Activated CD4-positive, alpha-beta T cell treated with anti-CD3 and anti-CD28 coated beads, Interleukin-2, amount 50 U/mL, for 48 hours (primary cell): ENCODE measurements around the gene MAL.

Source experiments
- DNase-seq, 2 experiments: peaks; one replicate each; pipeline ENCODE4 v3.0.0-alpha.2; 2020

Gene MAL

DNA sequence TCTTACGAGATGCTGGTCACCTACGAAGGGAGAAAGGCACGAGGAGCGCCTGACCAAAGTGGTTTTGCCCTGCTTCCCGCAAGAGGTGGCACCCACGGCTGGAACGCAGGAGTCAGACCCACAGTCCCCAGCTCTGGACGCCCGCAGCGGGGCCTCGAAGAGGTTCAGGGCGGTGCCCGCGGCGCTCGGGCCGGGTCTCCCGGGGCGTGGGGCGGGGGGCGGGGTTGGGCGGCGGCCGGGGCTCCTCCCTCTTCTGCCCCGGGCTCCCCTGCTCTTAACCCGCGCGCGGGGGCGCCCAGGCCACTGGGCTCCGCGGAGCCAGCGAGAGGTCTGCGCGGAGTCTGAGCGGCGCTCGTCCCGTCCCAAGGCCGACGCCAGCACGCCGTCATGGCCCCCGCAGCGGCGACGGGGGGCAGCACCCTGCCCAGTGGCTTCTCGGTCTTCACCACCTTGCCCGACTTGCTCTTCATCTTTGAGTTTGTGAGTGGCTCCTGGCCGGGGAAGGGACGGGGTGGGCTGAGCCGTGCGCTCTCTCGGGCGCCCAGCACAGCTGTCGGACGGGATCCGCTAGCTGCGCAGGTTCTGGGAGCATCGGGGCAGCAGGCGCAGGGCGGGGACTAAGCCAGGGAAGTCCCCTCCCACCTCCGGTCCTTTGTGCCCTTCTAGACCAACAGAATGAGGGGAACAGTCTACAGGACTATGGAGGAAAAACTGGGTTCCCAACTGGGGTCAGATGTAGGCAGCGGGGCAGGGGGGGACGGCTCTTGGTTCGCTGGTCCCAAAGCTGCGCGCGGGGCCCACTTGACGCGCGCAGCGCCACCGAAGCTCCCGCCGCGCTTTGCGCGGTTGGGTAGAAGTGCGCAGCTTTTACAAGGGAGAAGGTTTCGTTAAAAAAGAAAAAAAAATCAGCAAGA lies at the start of gene MAL:
Gene MAL, plus strand, starts transcription at position 303 of the 914 bp plus-strand sequence. Its CDS starts 85 bp downstream, at position 388.
- peak; percentile 74 to 78 for DNase-seq

DNA sequence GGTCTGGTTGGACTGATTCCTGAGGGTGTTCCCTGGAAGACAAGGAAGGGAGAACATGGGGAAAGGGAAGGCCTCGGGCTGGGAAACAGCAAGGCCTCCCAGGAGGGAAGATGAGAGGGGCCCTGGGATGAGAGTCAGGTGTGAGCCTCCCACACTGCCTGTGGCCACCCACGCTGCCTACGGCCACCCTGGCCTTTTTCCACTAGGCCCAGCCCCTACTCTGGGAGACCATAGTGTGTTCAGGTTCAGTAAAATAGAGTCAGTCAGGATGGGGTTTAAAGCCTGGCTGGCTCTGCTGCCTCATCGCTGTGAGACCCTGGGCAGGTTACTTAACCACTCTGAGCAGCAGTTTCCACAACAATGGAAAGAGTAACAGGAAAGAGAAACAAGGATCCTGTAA lies 47.7 kb upstream of the MAL start:
- DNase-seq: no peak

DNA sequence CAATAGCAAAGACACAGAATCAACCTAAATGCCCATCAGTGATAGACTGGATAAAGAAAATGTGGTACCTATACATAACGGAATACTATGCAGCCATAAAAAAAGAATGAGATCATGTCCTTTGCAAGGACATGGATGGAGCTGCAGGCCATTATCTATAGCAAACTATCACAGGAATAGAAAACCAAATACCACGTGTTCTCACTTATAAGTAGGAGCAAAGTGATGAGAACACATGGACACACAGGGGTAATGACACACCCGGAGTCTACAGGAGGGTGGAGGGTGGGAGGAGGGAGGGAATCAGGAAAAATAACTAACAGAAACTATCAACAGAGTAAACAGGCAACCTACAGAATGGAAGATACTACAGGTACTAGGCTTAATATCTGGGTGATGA lies 46.6 kb upstream of the MAL start:
- no peak for DNase-seq

DNA sequence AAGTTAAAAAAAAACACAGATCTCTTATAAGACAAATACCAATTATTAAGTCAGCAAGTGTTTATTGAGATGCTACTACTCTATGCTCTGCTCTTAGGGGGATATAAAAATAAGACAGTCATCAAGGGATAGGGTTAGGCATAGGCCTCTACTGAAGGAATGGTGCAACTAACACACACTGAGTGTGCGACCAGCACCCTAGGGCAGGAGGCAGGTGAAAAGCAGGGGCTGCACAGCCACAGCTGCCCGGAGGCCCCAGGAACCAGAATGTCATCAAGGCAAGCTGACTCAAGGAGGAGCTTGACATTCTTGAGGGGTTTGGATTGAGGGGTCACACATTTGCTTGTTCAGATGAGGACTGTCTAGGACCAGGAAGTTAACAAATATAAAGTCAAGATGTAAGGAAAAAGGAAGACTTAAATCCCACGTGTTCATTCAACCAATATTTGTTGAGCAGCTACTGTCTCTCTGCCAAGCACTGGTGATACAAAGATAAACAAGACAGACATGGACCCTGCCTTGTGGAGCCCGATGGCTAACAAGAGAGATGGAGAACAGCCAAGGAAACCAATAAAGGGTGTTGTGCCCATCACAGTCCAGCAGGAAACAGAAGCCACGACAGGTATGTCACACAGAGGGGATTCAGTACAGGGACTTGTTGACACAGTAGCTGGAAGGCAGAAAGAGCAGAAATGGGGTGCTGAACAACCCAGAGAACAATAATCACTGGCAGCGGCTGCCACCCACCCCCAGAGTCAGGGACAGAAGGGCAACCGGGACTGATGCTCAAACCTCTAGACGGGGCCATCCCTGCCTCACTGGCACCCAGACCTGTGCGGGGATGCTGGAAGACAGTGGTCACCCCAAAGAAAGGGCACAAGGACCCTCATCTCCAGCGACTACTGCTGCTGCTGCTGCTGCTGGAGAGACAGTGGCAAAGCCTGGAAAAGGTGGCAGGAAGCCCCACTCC lies 45.8 kb upstream of the MAL start:
- no peak for DNase-seq

DNA sequence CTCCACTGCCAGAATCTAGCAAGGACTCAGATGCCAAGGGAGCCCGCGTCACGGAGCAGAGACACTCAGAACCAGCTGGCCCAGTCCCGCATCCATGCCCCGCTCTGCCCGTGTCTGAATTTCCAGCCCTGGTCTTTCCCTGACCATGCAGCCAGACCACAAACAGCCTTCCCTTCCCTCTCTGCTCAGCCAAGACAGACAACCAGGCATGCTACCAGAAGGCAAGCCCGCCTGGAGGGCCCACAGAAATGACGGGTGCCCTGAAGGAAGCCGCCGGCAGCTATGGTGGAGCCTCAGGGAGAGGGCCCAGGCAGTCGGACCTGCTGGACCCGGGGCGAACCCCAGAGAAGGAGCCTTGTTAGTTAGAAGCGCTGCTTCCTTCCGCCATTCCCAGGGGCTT lies 45.1 kb upstream of the MAL start:
- no peak for DNase-seq

DNA sequence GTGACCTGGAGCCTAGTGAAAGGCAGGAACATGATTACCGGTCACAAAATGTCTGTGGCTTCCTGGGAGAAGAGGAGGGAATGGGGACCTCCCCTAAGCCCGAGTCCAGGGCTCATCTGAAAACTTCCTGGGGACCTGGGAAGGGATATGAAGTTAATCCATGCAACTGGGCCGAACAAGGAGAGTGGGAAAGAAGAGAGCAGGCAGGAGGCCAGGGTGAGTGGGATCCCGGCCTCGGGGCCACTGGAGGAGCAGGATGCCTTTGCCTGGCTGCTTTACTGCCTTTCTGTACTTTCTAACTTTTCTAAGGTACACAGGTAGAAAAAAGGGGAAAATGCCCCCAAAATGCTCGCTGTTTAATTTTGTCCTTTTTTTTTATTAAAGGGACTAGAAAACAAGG lies 43.4 kb upstream of the MAL start:
- DNase-seq: no peak

DNA sequence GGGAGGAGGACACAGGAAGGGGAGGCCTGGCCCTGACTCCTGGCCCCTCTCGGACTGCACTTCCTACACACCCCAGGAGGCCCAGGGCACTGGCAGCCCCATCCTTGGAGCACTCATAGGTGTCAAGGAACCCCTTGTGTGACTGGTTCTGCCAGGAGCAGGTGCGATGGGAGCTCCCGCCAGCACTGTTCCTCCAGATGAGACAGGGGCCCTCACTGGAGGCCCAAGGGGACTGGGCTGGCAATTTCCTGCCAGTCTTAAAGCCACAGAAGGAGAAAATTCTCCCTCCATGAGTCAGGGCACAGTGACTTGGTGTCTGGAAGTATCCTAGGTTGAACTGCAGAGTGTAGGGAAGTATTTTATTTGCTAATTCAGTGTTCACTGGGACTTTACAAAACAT lies 42.8 kb upstream of the MAL start:
- no peak for DNase-seq

DNA sequence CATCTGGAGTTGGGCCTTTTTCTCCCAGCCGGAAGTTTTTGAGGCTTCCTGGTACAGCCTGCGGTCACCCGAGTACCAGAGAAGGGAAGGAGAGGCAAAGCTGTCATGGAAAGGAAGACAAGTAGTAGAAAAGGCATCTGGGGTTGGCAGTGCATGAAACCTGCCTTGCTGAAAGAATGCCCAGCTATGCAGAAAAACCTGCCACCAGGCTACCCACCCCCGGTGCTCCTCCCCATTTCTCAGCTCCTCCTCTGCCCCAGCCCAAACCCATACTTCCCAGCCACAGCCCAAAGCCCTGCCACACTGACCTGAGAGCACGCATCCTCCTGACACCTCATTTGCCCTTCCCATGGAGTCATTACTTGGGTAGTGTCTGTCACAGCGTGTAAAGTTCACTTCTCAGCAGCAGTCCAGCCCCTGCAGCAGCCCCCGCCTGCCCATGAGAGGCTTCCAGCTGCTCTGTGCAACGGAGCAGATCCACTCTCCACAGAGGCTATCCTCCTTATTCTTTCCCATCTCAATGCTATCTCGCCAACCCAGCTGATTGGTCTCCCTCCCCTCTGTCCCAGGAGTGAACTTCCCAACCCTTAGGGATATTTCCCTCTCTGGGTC lies 40.4 kb upstream of the MAL start:
- DNase-seq: no peak

DNA sequence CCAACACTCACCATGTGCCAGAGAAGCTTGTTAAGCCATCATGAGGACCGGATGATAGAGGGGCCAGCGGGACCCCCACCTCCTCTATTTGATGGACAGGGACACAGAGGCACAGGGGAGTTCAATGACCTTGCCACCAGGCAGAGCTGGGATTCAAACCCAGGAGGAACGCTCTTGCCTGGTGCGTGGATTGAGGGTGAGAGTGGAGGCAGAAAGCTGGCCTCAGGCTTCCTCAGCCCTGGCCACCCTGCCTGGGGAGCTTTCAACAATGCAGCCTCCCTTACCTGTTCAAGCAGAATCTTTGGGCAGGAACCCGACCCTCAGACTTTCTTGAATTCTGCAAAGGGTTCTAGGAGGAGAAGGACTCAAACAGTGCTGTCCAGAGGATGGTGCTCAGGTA lies 39.9 kb upstream of the MAL start:
- no peak for DNase-seq

DNA sequence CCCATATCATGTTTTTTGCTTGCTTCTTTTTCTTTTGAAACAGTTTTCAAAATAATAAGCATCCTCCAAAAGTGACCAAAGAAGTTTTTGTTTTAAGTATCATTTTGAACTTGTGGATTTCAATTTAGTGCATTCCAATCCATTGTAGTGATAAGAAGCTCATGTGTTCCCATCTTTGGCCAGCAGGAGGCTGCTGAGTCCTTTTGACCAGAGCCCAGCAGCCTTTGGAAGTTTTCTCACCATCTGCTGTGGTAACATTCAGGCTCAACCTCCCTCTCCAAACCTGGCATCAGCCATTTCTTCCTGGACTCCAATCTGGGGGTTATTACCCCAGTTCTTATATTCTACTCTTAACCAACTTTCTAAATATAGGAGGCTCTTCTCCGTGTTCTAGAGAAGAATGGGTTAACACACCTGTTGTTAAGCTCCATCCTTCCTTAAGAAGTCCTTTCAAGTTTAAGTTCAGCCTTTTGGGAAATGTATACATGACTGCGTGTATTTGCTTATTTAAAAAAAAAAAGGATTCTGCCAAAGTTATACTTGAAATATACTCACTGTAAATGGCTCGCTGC lies 39.0 kb upstream of the MAL start:
- DNase-seq: peak; percentile 43 to 56

DNA sequence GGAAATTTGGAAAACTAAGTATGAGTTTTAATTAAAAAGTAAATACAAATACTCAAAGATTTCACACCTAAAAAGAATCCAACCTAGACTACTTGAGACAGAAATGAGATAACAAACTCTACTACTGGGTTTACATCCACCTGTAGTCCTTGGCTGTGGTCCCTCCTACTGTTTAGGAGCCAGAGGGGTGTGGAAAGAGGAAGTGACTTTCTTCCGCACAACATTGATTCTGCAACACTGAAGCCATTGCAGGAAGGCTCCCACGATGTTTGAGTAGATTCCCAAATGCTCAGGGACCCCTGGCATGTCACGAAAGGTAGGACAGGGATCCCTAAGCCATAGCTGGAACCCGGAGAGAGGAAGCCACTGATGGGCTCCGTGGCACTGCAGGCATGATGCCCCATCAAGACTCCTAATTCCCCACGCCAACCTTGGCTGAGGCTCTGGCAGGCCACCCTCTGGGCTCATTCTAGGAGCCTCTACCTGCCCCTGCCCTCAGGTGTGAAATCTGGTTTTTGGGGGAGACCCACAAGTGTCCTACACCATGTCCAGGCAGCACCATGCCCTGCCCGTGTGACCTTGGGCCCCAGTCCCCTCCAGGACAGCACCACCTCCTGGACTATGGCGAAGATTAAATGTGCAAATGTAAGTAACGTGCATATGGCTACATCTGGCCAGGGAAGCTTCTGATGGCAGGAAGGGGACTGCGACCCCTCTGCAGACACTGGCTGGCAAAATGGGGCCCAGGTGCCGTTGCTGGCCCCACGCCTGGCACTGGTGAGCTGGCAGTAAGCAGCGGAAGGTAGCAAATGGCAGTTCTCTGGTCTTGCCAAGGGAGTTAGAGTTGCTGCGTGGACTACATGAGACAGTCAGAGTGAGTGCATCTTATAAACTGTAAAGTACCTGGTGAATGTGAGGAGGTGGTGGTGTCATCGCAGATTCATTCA lies 38.2 kb upstream of the MAL start:
- no peak for DNase-seq

DNA sequence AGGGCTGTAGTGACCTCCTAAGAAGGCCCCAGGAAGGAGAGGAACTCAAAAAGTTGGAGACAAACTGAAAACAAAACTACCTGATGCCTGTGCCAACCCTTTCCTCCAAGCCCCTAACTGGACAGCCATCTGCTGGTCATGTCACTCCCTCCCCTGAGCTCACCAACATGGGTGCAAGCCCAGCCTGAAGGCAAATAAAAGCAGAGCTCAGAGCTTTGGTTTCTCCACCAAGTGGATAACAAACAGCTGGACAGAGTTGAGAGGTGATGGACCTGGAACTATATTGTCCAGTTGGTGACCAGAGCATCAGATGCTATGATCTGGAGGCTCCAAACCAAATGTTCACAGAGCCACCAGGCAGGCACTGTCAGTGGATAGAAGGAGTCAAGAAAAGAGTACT lies 34.6 kb upstream of the MAL start:
- DNase-seq: no peak

DNA sequence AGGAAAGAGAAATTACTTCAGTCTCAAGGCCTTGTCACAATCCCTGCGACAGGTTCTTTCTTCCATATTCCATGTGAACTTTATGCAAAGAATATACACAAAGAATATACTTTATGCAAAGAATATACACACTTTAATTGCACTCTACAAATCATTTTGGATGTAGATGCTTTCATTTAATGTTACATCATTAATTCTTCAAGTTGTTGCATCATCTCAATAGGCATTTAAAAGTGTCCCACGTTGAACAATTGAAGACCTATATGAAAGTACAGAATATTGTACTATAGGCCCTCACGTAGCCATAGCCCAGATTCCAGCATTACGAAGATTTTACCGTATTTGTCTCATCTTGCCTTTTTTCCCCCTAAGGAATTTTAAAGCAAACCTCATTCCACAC lies 33.1 kb upstream of the MAL start:
- DNase-seq: no peak

DNA sequence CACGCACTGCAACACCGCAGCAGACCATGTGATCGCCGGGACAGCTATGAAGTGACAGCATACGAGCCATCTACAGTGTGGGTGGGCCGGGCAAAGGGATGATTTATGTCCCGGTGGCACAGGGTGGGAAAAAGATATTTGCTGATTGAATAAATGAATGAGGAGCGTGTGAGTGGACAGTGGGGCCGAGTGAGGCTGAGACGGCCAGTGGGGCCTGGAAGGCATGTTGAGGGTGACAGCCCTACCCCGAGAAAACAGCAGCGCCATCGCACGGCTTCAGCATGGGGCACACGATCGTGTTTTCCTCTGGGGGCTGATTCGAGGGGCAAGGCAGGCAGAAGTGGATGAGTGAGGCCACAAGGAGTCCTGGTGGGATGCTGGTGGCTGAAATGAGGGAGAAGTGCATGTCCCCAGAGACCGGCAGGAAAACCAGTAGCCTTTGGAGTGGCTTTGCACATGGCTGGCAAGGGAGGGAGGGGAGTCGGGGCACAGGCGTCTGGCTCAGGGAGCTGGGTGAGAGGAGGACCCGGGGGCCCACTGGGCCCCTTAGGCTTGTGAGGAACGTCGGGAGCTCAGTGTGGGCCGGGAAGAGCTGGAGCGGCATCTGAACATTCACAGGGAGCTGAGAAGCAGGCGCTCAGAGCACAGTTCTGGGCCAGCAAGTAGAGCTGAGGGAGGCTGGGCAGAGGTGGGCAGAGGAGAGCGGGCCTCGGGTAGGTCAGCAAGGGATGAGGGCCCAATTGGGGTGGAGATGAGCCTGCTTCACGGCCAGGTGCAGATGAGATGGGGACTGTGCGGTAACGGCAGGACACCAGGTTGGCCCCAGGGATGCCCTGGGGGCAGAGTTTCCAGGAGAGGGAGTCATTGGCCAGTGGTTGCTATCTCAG lies 32.1 kb upstream of the MAL start:
- DNase-seq: no peak

DNA sequence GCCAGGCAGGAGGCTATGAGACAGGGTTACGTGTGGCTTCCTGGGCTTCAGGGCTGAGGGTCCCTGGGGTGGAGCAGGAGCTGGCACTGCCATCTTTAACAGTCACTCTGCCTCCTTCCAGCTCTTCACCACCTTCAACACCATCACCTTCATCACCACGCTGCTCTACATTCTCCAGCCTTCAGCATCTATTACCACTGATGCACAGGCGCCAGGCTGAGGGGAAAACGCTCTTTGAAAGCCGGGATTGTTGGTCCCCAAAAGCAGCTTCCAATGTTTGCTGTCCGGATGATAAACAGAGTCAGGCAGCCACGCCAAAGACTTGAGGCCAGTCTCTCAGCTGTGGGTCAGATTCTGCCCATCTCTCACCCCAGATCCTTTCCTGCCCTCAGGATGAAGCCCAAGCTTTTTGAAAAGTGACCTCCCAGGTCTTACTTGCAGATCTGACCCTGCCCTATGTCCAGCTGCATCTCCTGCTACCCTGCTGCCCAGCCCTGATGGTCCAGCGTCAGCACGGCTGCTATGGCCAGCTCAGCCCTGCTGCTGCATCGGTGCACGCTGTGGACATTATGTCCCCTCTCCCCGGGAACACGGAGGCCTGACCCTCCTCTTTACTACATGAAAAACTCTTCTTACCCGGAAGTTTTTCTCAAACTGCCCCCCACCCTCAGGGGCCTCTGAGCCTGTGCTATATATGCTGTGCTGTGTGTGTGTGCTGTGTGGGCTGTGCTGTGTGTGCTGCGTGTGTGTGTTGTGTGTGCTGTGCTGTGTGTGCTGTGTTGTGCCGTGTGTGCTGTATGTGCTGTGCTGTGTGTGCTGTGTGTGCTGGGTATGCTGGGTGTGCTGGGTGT lies 31.2 kb upstream of the MAL start:
- no peak for DNase-seq

DNA sequence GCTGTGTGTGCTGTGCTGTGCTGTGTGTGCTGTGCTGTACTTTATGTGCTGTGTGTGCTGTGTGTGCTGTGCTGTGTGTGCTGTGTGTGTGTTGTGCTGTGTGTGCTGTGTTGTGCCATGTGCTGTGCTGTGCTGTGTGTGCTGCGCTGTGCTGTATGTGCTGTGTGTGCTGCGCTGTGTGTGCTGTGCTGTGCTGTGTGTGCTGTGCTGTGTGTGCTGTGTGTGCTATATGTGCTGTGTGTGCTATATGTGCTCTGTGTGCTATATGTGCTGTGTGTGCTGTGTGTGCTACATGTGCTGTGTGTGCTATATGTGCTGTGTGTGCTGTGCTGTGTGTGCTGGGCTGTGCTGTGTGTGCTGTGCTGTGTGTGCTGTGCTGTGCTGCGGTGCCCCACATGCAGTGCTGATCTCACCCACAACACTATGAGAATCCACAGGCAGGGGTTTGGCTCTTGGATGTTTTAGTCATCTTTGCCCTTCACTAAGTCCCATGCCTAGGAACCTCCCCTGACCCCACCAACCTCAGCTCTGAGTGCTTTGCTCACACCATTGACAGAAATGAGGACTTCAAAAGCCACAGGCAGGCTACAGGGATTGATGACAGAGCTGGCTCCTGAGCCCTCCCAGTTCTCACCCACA lies 30.5 kb upstream of the MAL start:
- no peak for DNase-seq

DNA sequence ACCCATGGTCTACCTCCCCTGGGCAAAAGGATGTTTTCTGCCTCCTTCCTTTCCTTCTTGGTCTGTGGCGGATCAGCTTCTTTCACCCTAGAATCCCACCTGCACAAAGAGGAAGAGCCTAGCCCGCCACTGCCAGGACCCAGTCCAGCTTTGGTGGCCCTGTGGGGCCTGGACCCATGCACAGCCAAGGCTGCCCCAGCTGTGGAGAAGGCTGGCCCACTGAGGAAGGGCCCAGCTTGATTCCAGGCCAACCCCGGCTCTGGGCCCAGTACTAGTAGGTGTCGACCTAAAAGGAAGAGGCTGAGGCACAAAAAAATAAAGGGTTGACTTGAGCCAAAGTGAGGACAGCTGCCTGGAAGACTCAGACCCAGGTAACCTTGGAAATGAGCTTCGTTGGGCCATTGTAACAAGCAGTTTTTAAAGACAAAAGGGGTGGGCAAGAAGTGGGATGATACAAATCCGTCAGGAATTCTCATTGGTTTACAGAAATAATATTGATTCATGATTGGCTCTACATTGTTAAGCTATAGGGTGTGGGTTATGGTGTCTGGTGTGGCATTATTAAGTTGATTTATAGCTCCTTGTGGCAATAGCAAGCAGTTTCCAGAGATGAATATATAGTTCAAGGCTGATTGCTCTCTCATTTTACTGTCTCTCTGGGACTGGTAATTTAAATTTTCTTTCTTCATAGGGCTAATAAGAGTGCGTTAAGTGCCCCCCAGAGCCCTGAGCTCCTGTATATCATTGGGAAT lies 29.8 kb upstream of the MAL start:
- no peak for DNase-seq
